Measurements from ENCODE around the gene AEBP2.
A peak's percentile ranks its signal among the peaks of the same experiment; 100 is the strongest.
"Not testable (repeated sequence)": the region's sequence is repeated elsewhere in the genome, so short reads cannot be mapped to it uniquely, and the experiment has no call there.

The AEBP2 gene
- total RNA-seq = 13.0 to 35.6 (median 25.5) reads per million in 17 experiments

GRCh38 chr12:19439059-19440018 is at the start of gene AEBP2:
TSS of gene AEBP2 (plus strand) at chr12:19439492. CDS start at chr12:19439700, 208 bp downstream.
- peak; percentile 90 to 97 (median 93) for DNase-seq

- DNase-seq = no peak
Measured at GRCh38 chr12:19390051-19390598, 49.2 kb upstream of the AEBP2 start.

GRCh38 chr12:19392644-19393043 is 46.6 kb upstream of the AEBP2 start:
- DNase-seq = not testable (repeated sequence)

- DNase-seq = no peak
Measured at GRCh38 chr12:19394385-19394784, 44.9 kb upstream of the AEBP2 start.

GRCh38 chr12:19397534-19397933 is 41.8 kb upstream of the AEBP2 start:
- DNase-seq = no peak

GRCh38 chr12:19398376-19399363 is 40.6 kb upstream of the AEBP2 start:
- DNase-seq = no peak

- DNase-seq = not testable (repeated sequence)
Measured at GRCh38 chr12:19400649-19401285, 38.5 kb upstream of the AEBP2 start.

- no peak for DNase-seq
Measured at GRCh38 chr12:19402211-19402610, 37.1 kb upstream of the AEBP2 start.

GRCh38 chr12:19402743-19403431 is 36.4 kb upstream of the AEBP2 start:
- DNase-seq = no peak

- DNase-seq = no peak
Measured at GRCh38 chr12:19404242-19404880, 34.9 kb upstream of the AEBP2 start.

GRCh38 chr12:19409376-19409775 is 29.9 kb upstream of the AEBP2 start:
- DNase-seq = no peak

GRCh38 chr12:19410211-19410610 is 29.1 kb upstream of the AEBP2 start:
- no peak for DNase-seq

- DNase-seq = no peak
Measured at GRCh38 chr12:19410629-19411185, 28.6 kb upstream of the AEBP2 start.

- no peak for DNase-seq
Measured at GRCh38 chr12:19411234-19412204, 27.8 kb upstream of the AEBP2 start.

GRCh38 chr12:19412844-19413243 is 26.4 kb upstream of the AEBP2 start:
- DNase-seq = no peak

GRCh38 chr12:19413582-19413981 is 25.7 kb upstream of the AEBP2 start:
- DNase-seq = not testable (repeated sequence)

- DNase-seq = no peak
Measured at GRCh38 chr12:19415563-19415962, 23.7 kb upstream of the AEBP2 start.

- no peak for DNase-seq
Measured at GRCh38 chr12:19419086-19419485, 20.2 kb upstream of the AEBP2 start.

All from suppressor macrophage (primary cell).